Measurements from ENCODE around the gene ZFYVE21. TPM values are rescaled to one million over a fixed set of nuclear protein-coding genes. Genes with fewer than 3 reads are reported as not detected.

The ZFYVE21 gene
- total RNA-seq, 4 donors from 2014 or later, result 151 to 308 (median 224) TPM

GRCh38 chr14:103737432-103738045 is 21.9 kb downstream of the ZFYVE21 start:
- Histone ChIP-seq H3K27ac (peak overlapping the region in 1 of 4 donors; percentile 22), H3K9me3 (no peaks in the 10 kb centered on the region), H3K36me3 (peaks cover 0 to 98% (median 8%) of the 10 kb centered on the region in 3 donors), H3K4me3 (no peak overlapping the region), H3K4me1 (peaks cover 0 to 37% (median 0%) of the 10 kb centered on the region in 4 donors), H3K27me3 (no peaks in the 10 kb centered on the region)
- WGBS, 2 donors, result 89 to 90% methylated on average over 16 of the region's 16 CpGs
- TF ChIP-seq EP300 (IDR thresholded peaks at IDR 0.05) (no peak), CTCF (IDR thresholded peaks at IDR 0.05) (no peak), POLR2A (IDR thresholded peaks at IDR 0.05) (no peak)
- peak in 1 of 2 donors; percentile 12 for DNase-seq (ENCODE audit: low spot score in 2 of 2)

- Histone ChIP-seq H3K4me1 (peaks cover 0 to 37% (median 0%) of the 10 kb centered on the region in 4 donors), H3K4me3 (no peak overlapping the region), H3K27me3 (no peaks in the 10 kb centered on the region), H3K36me3 (peaks cover 0 to 95% (median 2%) of the 10 kb centered on the region in 3 donors), H3K9me3 (no peaks in the 10 kb centered on the region), H3K27ac (no peak overlapping the region)
- DNase-seq (ENCODE audit: low spot score in 2 of 2), result peak in 1 of 2 donors; percentile 7
- 75 to 78% methylated on average over 10 of the region's 10 CpGs for WGBS, 2 donors
- TF ChIP-seq EP300 (IDR thresholded peaks at IDR 0.05), result no peak
- no peak for TF ChIP-seq POLR2A (IDR thresholded peaks at IDR 0.05)
- no peak for TF ChIP-seq CTCF (IDR thresholded peaks at IDR 0.05)
Measured at GRCh38 chr14:103738166-103738565, 22.6 kb downstream of the ZFYVE21 start.

- Histone ChIP-seq H3K27ac (peak overlapping the region in 1 of 4 donors; percentile 15), H3K27me3 (no peaks in the 10 kb centered on the region), H3K36me3 (peaks cover 0 to 95% (median 0%) of the 10 kb centered on the region in 3 donors), H3K4me1 (peaks cover 0 to 37% (median 0%) of the 10 kb centered on the region in 4 donors), H3K4me3 (no peak overlapping the region), H3K9me3 (no peaks in the 10 kb centered on the region)
- DNase-seq (ENCODE audit: low spot score in 2 of 2), result peak in 1 of 2 donors; percentile 10
- 87 to 92% methylated on average over 32 to 34 of the region's 34 CpGs for WGBS, 2 donors
- no peak for TF ChIP-seq CTCF (IDR thresholded peaks at IDR 0.05)
Measured at GRCh38 chr14:103738701-103739451, 23.3 kb downstream of the ZFYVE21 start.

GRCh38 chr14:103739466-103739792 is 23.8 kb downstream of the ZFYVE21 start:
- WGBS, 2 donors, result 86 to 100% methylated on average over 6 of the region's 6 CpGs
- Histone ChIP-seq H3K27me3 (no peaks in the 10 kb centered on the region), H3K27ac (peak overlapping the region in 1 of 4 donors; percentile 15), H3K36me3 (peaks cover 0 to 90% (median 0%) of the 10 kb centered on the region in 3 donors), H3K4me1 (peaks cover 0 to 34% (median 0%) of the 10 kb centered on the region in 4 donors), H3K4me3 (no peak overlapping the region), H3K9me3 (no peaks in the 10 kb centered on the region)
- no peak for DNase-seq (ENCODE audit: low spot score in 2 of 2)
- TF ChIP-seq EP300 (IDR thresholded peaks at IDR 0.05) (no peak), CTCF (IDR thresholded peaks at IDR 0.05) (no peak), POLR2A (IDR thresholded peaks at IDR 0.05) (no peak)
